Measurements from ENCODE around the gene FAM43B.

The FAM43B gene

GRCh38 chr1:20593756-20594155, 41.4 kb downstream of the FAM43B start:
- DNase-seq (ENCODE audit: low spot score) = no peak

DNA sequence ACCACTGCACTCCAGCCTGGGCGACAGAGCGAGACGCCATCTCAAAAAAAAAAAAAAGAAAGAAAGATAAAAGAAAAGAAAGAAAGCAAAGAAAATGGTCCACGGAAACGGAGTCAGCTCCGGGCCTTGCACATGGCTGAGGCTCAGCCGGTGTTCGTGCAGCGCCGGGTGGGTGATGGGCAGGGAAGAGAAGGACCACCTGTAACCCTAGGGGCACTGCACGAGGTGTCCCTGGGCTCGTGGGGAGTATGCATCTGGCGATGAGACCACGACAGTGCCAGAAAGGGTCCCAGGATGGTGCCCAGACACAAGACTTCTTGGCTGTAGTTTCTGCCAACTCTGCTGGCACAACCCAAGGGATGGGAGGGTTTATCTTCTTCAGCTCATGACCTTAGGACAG, 42.4 kb downstream of the FAM43B start:
- DNase-seq (ENCODE audit: low spot score) = no peak

- no peak for DNase-seq (ENCODE audit: low spot score)
These were observed 43.7 kb downstream of the FAM43B start for GRCh38 chr1:20596106-20596505.

DNA sequence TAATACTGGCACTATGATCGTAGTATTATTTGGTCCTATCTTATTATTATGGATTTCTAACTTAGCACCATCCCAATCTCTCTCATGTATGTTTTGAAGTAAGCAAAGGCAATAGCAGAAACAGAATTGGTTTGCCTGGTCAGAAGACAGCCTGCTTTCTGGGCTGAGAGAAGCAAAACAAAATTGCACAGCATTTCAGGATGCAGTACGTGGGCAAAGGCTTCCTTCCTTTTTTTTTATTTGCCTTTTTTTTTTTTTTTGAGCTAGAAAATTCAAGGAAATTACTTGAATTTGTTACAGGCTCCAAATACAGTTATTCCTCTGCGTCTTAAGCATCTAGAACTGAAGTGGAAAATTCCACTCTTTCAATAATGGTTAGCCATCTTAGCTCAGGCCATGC, 45.3 kb downstream of the FAM43B start:
- no peak for DNase-seq (ENCODE audit: low spot score)

GRCh38 chr1:20600156-20600555, 47.8 kb downstream of the FAM43B start:
- DNase-seq (ENCODE audit: low spot score) = peak; percentile 21

DNA sequence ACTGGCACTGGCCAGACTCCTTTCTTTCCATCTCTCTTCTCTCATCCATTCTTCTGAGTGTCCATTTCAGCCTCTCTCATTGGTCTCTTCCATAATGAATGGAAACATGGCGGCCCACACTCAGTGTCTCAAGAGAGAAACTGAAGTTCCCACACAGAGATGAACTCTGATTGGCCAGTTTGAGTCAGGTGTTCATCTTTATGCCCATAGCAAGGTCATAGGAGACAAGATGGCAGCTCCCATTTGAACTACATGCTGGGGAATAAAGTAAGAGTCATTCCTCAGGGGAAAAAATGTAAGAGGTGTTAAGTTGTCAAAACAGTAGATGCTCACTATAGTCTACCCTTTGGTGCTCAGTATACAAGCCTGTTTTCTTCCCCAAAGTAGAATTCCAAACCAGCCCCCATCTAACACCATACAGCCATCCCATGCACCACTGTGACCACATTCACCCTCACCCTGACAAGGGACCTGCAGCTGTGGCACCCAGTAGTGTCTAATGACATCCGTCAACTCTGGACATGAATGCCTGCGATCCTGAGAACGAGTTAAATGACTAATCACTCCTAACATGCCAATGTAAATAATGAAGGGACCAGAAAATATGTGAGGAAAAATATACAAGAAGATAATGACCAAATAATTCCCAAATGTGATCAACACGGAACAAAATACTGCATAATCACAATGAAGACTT, 48.9 kb downstream of the FAM43B start:
- no peak for DNase-seq (ENCODE audit: low spot score)

DNA sequence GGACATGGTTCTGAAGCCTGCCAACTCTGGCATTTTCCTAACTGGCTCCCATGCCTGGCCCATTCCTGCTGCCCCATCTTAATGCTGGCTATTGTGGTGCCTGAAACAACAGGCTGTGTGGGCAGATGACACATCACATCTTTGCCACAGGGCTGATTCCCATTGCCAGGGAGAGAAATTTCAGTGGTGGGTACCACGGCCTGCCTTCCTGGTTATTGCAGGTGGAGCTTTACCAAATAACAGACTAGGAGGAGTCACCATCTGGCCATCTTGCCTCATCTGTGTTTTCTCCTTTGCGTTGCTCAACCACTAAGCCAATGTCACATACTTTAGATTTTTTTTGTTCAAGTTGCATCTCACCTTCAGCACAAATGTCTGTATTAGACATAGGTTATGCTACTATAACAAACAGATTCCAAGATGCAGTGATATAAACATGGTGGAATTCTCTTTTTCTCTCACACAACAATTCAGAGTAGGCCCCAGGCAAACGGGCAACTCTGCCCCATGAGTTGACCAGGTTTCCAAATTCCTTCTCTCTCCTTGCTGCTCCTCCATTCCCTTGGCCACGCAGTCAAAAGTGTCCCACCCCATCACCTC, 50.6 kb downstream of the FAM43B start:
- DNase-seq (ENCODE audit: low spot score) = no peak

GRCh38 chr1:20603504-20604464, 51.4 kb downstream of the FAM43B start:
- DNase-seq (ENCODE audit: low spot score) = peak; percentile 87

Data from GM03348 (cell line).